ENCODE results near the gene KLHL36.

- TF ChIP-seq POLR2A (IDR thresholded peaks at IDR 0.05; ENCODE audit: extremely low read depth, insufficient read length) (no peak), CTCF (IDR thresholded peaks at IDR 0.05; ENCODE audit: low read depth, low read length) (no peak)
Observed at GRCh38 chr16:84680165-84680842, 32.0 kb downstream of the KLHL36 start.

Data from NB4 (cell line).